Measurements from ENCODE around the gene BCL11A.

BCL11A gene

DNA sequence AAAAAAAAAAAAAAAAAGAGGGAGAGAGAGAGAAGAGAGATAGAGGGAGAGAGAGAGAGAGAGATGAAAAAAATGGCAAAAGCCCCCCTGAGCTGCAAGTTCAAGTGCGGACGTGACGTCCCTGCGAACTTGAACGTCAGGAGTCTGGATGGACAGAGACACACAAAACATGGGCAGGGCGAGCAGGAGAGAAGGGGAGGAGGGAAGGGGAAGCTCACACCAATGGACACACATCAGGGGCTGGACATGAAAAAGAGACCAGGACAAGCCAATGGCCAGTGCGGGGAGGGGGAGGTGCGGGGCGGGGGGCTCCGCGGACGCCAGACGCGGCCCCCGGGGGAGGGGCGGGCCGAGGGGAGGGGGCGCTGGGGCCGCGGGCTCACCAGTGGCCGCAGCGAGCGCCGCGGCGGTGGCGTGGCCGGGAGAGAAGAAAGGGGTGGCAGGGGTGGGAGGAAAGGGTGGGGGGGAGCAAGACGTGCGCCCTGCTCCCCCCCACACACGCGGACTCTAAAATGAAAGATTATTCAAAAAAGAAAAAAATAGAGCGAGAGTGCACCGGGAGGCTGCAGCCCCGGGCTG, at the start of gene BCL11A:
BCL11A (minus strand) TSS at position 160 of the 579 bp plus-strand sequence. CDS start 384 bp downstream, outside the sequence.
- DNase-seq (ENCODE audit: insufficient read length, low spot score) (peak; percentile 24), FAIRE-seq (no peak)
- TF ChIP-seq POLR2A (IDR thresholded peaks at IDR 0.05; ENCODE audit: low read depth, low read length), result no peak

DNA sequence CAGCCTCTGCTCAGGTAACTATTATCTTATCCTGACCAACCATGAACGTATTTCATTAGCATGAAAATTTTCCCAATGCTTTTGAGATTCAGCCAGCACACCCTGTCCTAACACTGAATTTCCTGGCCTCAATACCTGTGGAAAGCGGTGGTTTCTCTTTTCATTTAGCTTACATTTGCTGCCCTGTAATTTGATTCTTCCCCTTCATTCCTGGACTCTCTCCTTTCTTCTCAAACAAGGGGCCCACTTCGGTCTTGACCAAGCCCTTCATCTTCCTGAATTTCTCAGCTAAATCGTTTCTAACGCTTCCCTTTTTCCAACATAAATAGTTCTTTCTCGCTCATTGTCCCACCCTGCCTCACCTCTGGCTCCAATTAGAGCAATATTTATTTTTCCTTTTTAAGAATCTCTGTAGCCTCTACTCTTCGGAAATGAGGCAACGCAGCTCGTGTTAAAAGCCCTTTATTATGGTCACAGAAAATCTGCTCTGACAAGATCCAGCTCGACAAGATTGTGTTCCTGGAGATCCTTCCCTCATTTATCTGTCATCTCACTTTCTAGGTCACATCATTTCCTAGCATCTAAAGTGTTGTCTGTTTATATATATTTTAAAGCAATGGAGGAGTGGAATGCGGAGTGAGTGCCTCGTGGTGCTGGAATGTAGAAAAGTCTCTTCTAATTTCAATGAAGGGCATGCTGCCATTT, 49.5 kb upstream of the BCL11A start:
- FAIRE-seq, result no peak
- no peak for DNase-seq (ENCODE audit: insufficient read length, low spot score)
- TF ChIP-seq POLR2A (IDR thresholded peaks at IDR 0.05; ENCODE audit: low read depth, low read length), result no peak

DNA sequence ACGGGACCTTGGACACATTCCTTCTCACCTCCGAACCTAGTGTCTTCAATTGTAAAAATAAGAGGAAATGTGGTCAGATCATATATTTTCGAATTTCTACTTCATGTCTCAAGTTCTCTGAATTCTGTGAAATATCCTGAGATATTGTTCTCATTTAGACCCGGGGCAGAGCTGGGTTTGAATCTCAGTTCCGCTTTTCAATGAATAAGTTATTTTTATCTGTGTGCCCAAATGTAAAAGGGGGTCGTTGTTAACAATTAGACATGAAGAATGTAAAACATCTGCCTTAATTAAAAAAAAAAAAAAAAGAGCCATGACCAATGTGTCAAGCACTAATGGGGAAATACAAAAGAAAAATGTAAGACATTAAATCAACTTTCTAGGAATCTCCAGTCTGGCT, 48.9 kb upstream of the BCL11A start:
- no peak for DNase-seq (ENCODE audit: insufficient read length, low spot score)
- FAIRE-seq, result no peak
- no peak for TF ChIP-seq POLR2A (IDR thresholded peaks at IDR 0.05; ENCODE audit: low read depth, low read length)

DNA sequence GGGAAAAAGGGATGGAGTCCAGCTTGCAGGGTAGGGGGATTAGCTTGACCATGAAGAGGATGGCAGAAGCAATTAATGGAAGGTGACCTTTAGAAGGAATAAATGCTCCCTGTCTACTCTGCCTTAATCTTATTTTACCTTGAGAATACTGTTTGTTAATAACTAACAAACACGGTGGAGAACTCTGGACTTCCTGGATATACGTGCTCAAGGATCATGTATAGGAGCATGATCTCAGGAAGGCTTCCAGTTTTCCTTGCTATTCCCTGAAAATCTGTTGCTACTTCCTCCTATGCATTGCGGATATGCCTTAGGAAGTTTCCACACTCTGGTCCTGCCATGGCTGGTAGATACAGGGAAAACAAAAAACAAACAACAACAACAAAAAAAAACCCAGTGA, 44.8 kb upstream of the BCL11A start:
- no peak for FAIRE-seq
- TF ChIP-seq POLR2A (IDR thresholded peaks at IDR 0.05; ENCODE audit: low read depth, low read length), result no peak

DNA sequence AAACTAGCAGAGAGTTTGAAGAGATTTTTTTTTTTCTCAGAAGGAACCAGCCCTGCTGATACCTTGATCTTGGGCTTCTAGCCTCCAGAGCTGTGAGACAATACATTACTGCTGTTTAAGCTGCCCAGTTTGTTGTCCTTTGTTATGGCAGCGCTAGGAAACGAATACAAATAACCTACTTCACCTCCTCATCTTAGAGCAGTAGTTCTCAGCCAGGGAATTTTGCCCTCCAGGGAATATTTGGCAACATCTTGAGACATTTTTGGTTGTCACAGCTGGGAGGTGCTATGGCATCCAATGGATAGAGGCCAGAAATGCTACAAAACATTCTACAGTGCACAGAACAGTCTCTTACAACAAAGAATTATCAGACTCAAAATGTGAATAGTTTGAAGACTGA, 43.9 kb upstream of the BCL11A start:
- no peak for TF ChIP-seq POLR2A (IDR thresholded peaks at IDR 0.05; ENCODE audit: low read depth, low read length)
- DNase-seq (ENCODE audit: insufficient read length, low spot score) (no peak), FAIRE-seq (no peak)

More for the DNA sequence above, 44.8 kb upstream of the BCL11A start:
- DNase-seq (ENCODE audit: insufficient read length, low spot score), result no peak

DNA sequence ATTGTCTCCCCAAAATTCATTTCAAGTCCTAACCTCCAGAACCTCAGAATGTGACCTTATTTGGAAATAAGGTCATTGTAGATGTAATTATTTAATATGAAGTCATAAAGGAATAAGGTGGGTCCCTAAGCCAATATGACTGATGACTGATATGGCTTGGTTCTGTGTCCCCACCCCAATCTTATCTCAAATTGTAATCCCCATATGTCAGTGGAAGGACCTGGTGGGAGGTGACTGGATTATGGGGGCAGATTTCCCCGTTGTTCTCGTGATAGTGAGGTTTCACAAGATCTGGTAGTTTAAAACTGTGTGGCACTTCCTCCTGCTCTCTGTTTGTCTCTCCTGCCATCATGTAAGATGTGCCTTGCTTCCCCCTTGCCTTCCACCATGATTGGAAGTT, 43.0 kb upstream of the BCL11A start:
- no peak for FAIRE-seq
- no peak for DNase-seq (ENCODE audit: insufficient read length, low spot score)
- TF ChIP-seq POLR2A (IDR thresholded peaks at IDR 0.05; ENCODE audit: low read depth, low read length), result no peak

DNA sequence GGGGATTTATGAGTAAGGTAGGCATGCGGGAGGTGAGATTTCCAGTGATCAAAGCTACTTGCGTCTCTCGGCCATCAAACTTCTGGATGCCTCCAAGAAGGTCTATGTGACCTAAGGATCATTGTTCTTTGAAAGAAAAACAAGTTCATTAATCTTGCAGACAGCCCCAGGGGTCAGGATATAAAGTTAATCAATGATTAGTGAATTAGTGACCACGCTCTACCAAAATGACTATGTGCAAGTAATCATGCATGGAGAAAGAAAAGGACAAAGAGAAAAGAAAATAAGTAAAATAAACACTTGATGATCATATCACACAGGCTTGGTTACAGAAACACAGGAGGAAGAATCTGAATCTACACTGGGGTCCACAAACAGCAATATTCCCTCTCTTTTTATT, 42.5 kb upstream of the BCL11A start:
- no peak for TF ChIP-seq POLR2A (IDR thresholded peaks at IDR 0.05; ENCODE audit: low read depth, low read length)
- FAIRE-seq (no peak), DNase-seq (ENCODE audit: insufficient read length, low spot score) (no peak)

DNA sequence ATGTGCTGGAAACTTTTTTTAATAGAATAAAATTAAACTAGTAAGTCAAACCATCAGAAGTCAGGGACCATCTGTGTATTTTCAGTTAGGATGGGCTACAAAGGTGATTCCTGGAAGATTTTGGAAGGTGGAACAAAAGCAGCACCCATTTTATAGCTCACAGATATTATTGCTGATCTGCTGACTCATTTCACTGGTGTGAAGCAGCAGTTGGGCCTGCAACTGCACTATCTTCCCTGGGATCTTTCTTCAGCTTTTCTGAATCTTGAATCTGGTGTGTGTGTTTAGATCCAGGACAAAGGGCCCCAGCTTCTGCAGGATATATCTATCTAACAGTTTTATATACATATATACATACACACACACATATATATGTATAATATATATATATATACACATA, 35.6 kb upstream of the BCL11A start:
- TF ChIP-seq POLR2A (IDR thresholded peaks at IDR 0.05; ENCODE audit: low read depth, low read length), result no peak
- FAIRE-seq, result no peak
- no peak for DNase-seq (ENCODE audit: insufficient read length, low spot score)

DNA sequence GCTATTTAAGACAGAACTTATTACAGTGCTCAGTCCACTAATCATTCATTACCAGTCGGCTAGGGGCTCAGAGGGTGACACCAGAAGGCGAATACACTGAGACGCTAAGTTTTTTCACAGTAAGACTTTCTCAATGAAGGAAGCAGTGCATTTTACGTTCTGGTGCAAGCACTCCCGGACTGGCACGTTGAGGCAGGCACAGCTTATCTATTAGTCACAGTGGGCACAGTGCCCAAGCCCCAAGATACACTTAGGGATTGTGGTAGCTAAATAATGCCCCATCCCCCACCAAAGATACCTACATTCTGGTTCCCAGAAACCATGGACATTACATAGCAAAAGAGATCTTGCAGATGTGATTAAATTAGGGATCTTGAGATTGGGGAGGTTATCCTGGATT, 32.6 kb upstream of the BCL11A start:
- no peak for TF ChIP-seq POLR2A (IDR thresholded peaks at IDR 0.05; ENCODE audit: low read depth, low read length)
- DNase-seq (ENCODE audit: insufficient read length, low spot score) (no peak), FAIRE-seq (no peak)

DNA sequence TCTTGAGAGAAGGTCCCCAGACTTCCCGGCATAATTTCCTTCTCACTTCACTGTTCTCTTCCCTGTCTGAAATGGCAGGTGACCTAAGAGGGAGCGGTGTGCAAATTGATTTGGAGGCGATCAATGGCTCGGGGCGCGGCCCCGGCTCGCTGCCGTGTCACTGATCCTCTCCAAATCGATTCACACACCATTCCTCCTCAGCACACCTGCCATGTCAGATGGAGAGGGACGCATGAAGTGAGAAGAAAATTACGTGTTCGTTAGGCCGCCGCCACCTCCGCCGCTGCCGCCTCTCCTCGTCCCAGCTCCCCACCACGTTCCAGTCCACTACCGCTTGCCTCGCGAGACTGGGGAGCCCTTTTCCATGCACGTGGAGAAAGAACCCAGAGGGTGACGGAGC, 31.8 kb upstream of the BCL11A start:
- no peak for FAIRE-seq
- DNase-seq (ENCODE audit: insufficient read length, low spot score), result no peak
- no peak for TF ChIP-seq POLR2A (IDR thresholded peaks at IDR 0.05; ENCODE audit: low read depth, low read length)

DNA sequence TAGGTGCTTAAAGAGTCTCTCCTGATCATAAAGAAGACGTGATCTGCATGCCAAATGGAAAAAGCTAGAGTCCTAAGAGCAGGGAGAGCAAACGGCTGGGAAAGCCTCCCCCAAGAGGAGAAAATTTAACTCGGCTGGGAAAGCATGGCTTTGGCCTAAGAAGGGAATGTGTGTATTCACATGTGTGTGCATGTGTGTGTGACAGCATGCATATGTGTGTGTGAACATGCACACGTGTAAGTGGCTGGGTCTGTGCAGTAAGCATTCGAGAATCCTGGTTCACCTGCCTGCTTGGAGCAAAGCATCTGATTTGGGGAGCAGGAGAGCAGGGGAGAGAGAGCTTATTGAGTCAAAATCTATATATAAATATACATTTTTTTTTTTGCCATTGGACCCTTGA, 30.1 kb upstream of the BCL11A start:
- TF ChIP-seq POLR2A (IDR thresholded peaks at IDR 0.05; ENCODE audit: low read depth, low read length), result no peak
- DNase-seq (ENCODE audit: insufficient read length, low spot score) (no peak), FAIRE-seq (no peak)

DNA sequence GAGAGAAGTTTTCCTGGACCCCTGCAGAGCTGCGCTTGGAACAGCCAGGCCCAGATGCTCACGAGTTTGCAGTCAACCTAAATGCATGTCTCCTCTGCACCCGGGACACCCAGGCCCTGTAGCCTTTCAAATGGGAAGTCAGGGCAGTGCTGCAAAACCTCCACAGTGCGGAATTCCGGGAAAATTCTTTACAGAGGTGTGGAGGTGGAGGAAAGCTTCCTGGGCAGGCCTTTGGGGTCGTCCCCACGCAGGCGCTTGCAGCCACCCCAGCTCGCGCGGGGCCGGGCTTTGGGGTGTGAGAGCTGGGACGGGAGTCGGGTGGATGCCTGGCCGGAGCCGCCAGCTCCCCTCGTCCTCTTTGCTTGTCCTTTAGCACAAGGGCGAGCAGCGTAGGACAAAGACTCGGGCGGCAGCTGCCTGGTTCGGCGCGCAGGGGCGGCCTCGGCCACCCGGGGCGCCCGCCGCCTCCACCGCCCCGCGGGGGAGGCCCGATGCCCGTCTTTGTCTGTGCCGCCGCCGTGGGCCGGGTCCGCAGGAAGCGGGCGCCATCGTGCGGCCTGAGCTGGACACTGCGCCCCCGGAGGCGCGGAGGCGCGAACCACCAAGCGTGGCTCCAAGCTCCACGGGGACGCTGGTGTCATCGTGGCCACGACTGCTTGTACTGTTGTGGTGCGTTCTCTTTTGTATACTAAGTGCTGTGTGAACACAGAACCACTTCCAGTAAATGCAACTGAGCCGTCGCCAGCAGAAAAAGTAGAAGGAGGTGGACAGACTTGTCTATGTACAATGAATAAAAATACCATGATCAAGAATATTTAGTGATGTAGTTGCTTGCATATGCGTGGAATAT, 28.2 kb upstream of the BCL11A start:
- DNase-seq (ENCODE audit: insufficient read length, low spot score) (peak; percentile 63), FAIRE-seq (no peak)
- no peak for TF ChIP-seq POLR2A (IDR thresholded peaks at IDR 0.05; ENCODE audit: low read depth, low read length)

DNA sequence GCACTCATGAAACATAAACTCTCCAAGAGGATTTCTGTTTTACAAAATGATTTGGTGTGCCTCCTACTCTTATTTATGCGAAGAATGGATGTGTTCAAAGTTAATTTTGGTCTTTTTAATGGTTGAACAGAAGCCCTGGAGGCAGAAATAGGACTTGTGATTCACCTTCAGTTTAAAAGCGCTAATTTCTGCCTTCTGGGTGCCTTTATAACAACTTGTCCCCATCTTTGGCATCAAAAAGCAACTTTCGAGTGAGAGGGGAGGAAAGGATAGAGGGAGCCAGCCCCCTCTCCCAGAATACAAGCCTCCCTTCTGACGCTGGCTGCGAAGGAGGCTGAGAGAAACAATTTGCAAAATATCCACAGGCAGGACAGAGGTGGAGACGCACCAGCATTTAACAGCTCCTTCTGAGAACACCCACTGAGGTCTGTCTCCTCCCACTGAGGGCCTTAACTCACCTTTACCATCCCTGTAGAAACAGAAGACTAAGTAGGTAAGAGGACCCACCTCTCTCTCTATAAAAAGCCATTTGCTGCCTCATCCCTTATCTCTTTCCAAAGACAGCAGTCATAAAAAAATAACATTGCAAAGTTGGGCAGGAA, 24.3 kb upstream of the BCL11A start:
- TF ChIP-seq POLR2A (IDR thresholded peaks at IDR 0.05; ENCODE audit: low read depth, low read length), result no peak
- DNase-seq (ENCODE audit: insufficient read length, low spot score) (no peak), FAIRE-seq (no peak)

DNA sequence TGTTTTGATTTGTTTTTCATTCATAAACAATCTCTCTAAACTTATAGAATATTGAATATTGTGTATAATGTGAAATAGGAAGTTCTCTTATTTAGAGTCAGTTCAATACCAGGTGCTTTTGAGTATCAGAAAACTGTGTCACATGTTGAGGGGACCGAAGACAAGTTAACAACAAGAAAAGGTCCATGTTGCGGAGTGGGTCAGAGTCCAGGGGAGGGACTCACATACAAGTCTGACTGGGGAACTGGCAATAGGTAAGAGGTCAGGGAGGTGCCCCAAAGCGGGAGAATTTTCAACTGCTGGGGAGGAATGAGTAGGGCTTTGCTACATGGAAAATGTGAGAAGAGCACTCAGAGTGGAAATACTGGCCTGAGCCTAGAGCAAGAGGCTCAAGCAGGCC, 19.8 kb upstream of the BCL11A start:
- FAIRE-seq, result no peak
- TF ChIP-seq POLR2A (IDR thresholded peaks at IDR 0.05; ENCODE audit: low read depth, low read length), result no peak
- DNase-seq (ENCODE audit: insufficient read length, low spot score), result no peak

All from H54 (cell line).